IMR-90 (cell line): ENCODE results near the gene ATP2A3. TPM values are rescaled to one million over a fixed set of nuclear protein-coding genes. Genes with fewer than 3 reads are reported as not detected.

Experiments used
- ATAC-seq: fragments of 200-7000 bp; cut with Tn5 transposase; 2 replicates; pipeline ENCODE4 v1.9.1; 2020; ENCODE audit warnings: low read depth, mild to moderate bottlenecking, moderate library complexity
- BruUV-seq: library from RNA; stranded (reverse); fragments of 400-500 nt; replicated peaks from 2 replicates; lab custom pipeline; 2021; lab: Mats Ljungman, UMichigan
- CTCF ChIA-PET: fragments of 300-600 bp; formaldehyde crosslinking; extraction: SDS; loops from one replicate; lab custom pipeline; 2021; ENCODE audit warnings: antibody characterized with exemption; lab: Yijun Ruan, JAX
- POLR2A ChIA-PET: fragments of 300-600 bp; sonication (Branson Sonifier 250); formaldehyde crosslinking; loops from one replicate; lab custom pipeline; 2022; ENCODE audit warnings: antibody characterized with exemption; ENCODE audit not compliant: unreplicated experiment; lab: Charles Lee
- DNase-seq: peaks from one replicate; pipeline ENCODE4 v3.0.0; 2013
- H2AFZ ChIP-seq: replicated peaks from 2 replicates; pipeline ENCODE3; 2013; ENCODE audit warnings: low read length, mild to moderate bottlenecking; ENCODE audit not compliant: poor library complexity
- H2AK5ac ChIP-seq: 2 replicates; pipeline ENCODE4 v1.6.1; 2013; ENCODE audit warnings: low read depth, low read length, inconsistent platforms
- H2AK9ac ChIP-seq: replicated peaks from 2 replicates; pipeline ENCODE3; 2013; ENCODE audit warnings: mild to moderate bottlenecking, low read depth, low read length, moderate library complexity; ENCODE audit not compliant: poor library complexity
- H2BK120ac ChIP-seq: 2 replicates; pipeline ENCODE4 v1.6.1; 2013; ENCODE audit warnings: low read depth, low read length, inconsistent platforms
- H2BK15ac ChIP-seq: 3 replicates; pipeline ENCODE4 v1.6.1; 2013; ENCODE audit warnings: low read depth, low read length, inconsistent platforms
- H2BK20ac ChIP-seq: 2 replicates; pipeline ENCODE4 v1.6.1; 2013; ENCODE audit warnings: low read depth, mild to moderate bottlenecking, inconsistent platforms, low read length, moderate library complexity
- H2BK5ac ChIP-seq: 2 replicates; pipeline ENCODE4 v1.6.1; 2013; ENCODE audit warnings: mild to moderate bottlenecking, low read depth, low read length, inconsistent platforms; ENCODE audit not compliant: poor library complexity, severe bottlenecking
- H3K14ac ChIP-seq: replicated peaks from 2 replicates; pipeline ENCODE4 v1.6.1; 2013; ENCODE audit warnings: low read depth, low read length, inconsistent platforms
- H3K18ac ChIP-seq: 2 replicates; pipeline ENCODE4 v1.6.1; 2013; ENCODE audit warnings: low read depth, low read length, control low read depth
- H3K23ac ChIP-seq: 2 replicates; pipeline ENCODE4 v1.6.1; 2013; ENCODE audit warnings: low read depth, low read length, inconsistent platforms
- H3K27ac ChIP-seq: 2 replicates; pipeline ENCODE4 v1.5.1; 2013; ENCODE audit warnings: mild to moderate bottlenecking, control low read depth, low read length; ENCODE audit not compliant: insufficient read depth
- H3K27me3 ChIP-seq: 2 replicates; pipeline ENCODE4 v1.6.1; 2013; ENCODE audit warnings: low read length; ENCODE audit not compliant: control insufficient read depth, insufficient read depth
- H3K36me3 ChIP-seq: 2 replicates; pipeline ENCODE4 v1.6.1; 2013; ENCODE audit warnings: low read length, mixed read lengths; ENCODE audit not compliant: control insufficient read depth, insufficient read depth
- H3K4ac ChIP-seq: 2 replicates; pipeline ENCODE4 v1.6.1; 2013; ENCODE audit warnings: low read depth, low read length, inconsistent platforms
- H3K4me1 ChIP-seq: 2 replicates; pipeline ENCODE4 v1.6.1; 2013; ENCODE audit warnings: low read length, mixed read lengths; ENCODE audit not compliant: control insufficient read depth, insufficient read depth
- H3K4me2 ChIP-seq: 2 replicates; pipeline ENCODE4 v1.6.1; 2013; ENCODE audit warnings: low read depth, mild to moderate bottlenecking, control low read depth, low read length, moderate library complexity
- H3K4me3 ChIP-seq: 2 replicates; pipeline ENCODE4 v1.5.1; 2013; ENCODE audit warnings: low read depth, mild to moderate bottlenecking, control low read depth, low read length, moderate library complexity; ENCODE audit not compliant: insufficient read depth
- H3K56ac ChIP-seq: 2 replicates; pipeline ENCODE4 v1.6.1; 2013; ENCODE audit warnings: low read length, inconsistent platforms; ENCODE audit not compliant: insufficient read depth; ENCODE audit errors: extremely low read depth
- H3K79me1 ChIP-seq, 2 experiments: 2 replicates each; pipeline ENCODE4 v1.6.1; 2013; ENCODE audit warnings: low read length in 2 of 2, inconsistent platforms in 1 of 2, low read depth in 1 of 2
- H3K9ac ChIP-seq: 2 replicates; pipeline ENCODE4 v1.6.1; 2013; ENCODE audit warnings: low read depth, low read length, control low read depth
- H3K9me1 ChIP-seq: 2 replicates; pipeline ENCODE4 v1.6.1; 2013; ENCODE audit warnings: low read length, inconsistent platforms; ENCODE audit not compliant: insufficient read depth
- H3K9me3 ChIP-seq: 2 replicates; pipeline ENCODE4 v1.6.1; 2013; ENCODE audit warnings: low read length; ENCODE audit not compliant: control insufficient read depth, insufficient read depth
- H4K20me1 ChIP-seq: 2 replicates; pipeline ENCODE4 v1.6.1; 2013; ENCODE audit warnings: low read length, inconsistent platforms; ENCODE audit not compliant: insufficient read depth
- H4K5ac ChIP-seq: 2 replicates; pipeline ENCODE4 v1.6.1; 2013; ENCODE audit warnings: mild to moderate bottlenecking, low read depth, low read length, control low read depth
- H4K8ac ChIP-seq, 2 experiments: 2 replicates each; pipeline ENCODE4 v1.6.1; 2013; ENCODE audit warnings: low read depth in 2 of 2, low read length in 2 of 2, control low read depth in 1 of 2, inconsistent platforms in 1 of 2
- H4K91ac ChIP-seq: 2 replicates; pipeline ENCODE4 v1.6.1; 2013; ENCODE audit warnings: low read depth, low read length, inconsistent platforms; ENCODE audit not compliant: insufficient read depth
- CEBPB ChIP-seq: IDR thresholded peaks from 2 replicates; pipeline ENCODE4 v1.6.1; 2012; ENCODE audit warnings: low read depth, low read length, improper control_type of control experiment
- ELK1 ChIP-seq: fragments of 150-350 bp; IDR thresholded peaks from 2 replicates; pipeline ENCODE4 v1.6.1; 2016; ENCODE audit warnings: low read depth, mild to moderate bottlenecking, low read length, moderate library complexity, borderline replicate concordance
- FOS ChIP-seq: fragments of 150-350 bp; IDR thresholded peaks from 2 replicates; pipeline ENCODE4 v1.6.1; 2016; ENCODE audit warnings: low read depth, low read length
- MAFK ChIP-seq: IDR thresholded peaks from 2 replicates; pipeline ENCODE4 v1.6.1; 2012; ENCODE audit warnings: low read depth, low read length, improper control_type of control experiment
- NFE2L2 ChIP-seq: fragments of 150-350 bp; IDR thresholded peaks from 2 replicates; pipeline ENCODE4 v1.6.1; 2016; ENCODE audit warnings: low read depth, mild to moderate bottlenecking, low read length
- POLR2A ChIP-seq: IDR thresholded peaks from 2 replicates; pipeline ENCODE4 v1.6.1; 2012; ENCODE audit warnings: mild to moderate bottlenecking, low read depth, low read length
- USF2 ChIP-seq: fragments of 150-350 bp; IDR thresholded peaks from 2 replicates; pipeline ENCODE4 v1.6.1; 2017; ENCODE audit warnings: mild to moderate bottlenecking, antibody characterized with exemption, low read length, low read depth
- WGBS, 2 experiments: methylation state at CpG; one replicate each; pipeline versions ENCODE4 v1.1.5 to v1.1.7; 2013; ENCODE audit warnings: missing lambda C conversion rate in 2 of 2; ENCODE audit not compliant: insufficient read length in 1 of 2; ENCODE audit errors: extremely low coverage in 2 of 2; 5-methylcytosine and 5-hydroxymethylcytosine counted together
- dilution Hi-C: fragments of 300-500 bp; cut with HindIII; formaldehyde crosslinking; loops from one replicate; pipeline ENCODE4 v1.14.3; 2018; ENCODE audit warnings: low sequenced_read_pairs; ENCODE audit not compliant: unreplicated experiment
- in situ Hi-C: fragments of 300-500 bp; cut with MboI; formaldehyde crosslinking; loops from 3 replicates; pipeline ENCODE4 v1.14.3; 2019; ENCODE audit warnings: low sequenced_read_pairs, inconsistent platforms, mixed read lengths
- intact Hi-C: fragments of 100-400 bp; cut with micrococcal nuclease; formaldehyde crosslinking; loops from 2 replicates; pipeline ENCODE4 v1.10.0; 2022
- polyA plus RNA-seq, 3 experiments: library from polyadenylated mRNA; depleted of rRNA; stranded (reverse); fragments of >200 nt; gene quantifications; 2 replicates each; pipeline ENCODE4 v1.2.3, GENCODE V29; 2012; ENCODE audit warnings: low replicate concordance in 1 of 3
- total RNA-seq: library from RNA; depleted of rRNA; stranded (reverse); fragments of >200 nt; gene quantifications from 2 replicates; pipeline ENCODE4 v1.2.3, GENCODE V29; 2012

The ATP2A3 gene
- total and polyA plus RNA-seq, 2 of the 4 experiments (the other 2 are of a cell fraction), result 0.18 to 0.63 TPM

GRCh38 chr17:3969963-3970362 lies 5.7 kb upstream of the ATP2A3 start:
- CTCF ChIA-PET, result interaction anchor here (0.6 kb wide), 1 partner anchor 12 kb away, joined by 3 read pairs; no protein-coding TSS in a partner anchor
- Histone ChIP-seq H2BK5ac (no peak overlapping the region), H2BK15ac (no peak overlapping the region), H3K4me2 (no peak overlapping the region), H3K27me3 (peaks cover 42% of the 10 kb centered on the region), H3K9me1 (no peaks in the 10 kb centered on the region), H3K27ac (no peak overlapping the region), H2BK120ac (no peak overlapping the region), H3K23ac (no peak overlapping the region), H2AFZ (no peak overlapping the region), H3K18ac (no peak overlapping the region), H4K20me1 (no peaks in the 10 kb centered on the region), H3K14ac (no peak overlapping the region), H2AK5ac (no peak overlapping the region), H3K79me1 (no peaks in the 10 kb centered on the region), H4K91ac (no peak overlapping the region), H3K9me3 (peaks cover 7% of the 10 kb centered on the region), H3K4me3 (no peak overlapping the region), H3K4ac (no peak overlapping the region), H4K5ac (no peak overlapping the region), H3K56ac (no peak overlapping the region), H2AK9ac (no peak overlapping the region), H2BK20ac (no peak overlapping the region), H3K4me1 (peaks cover 2% of the 10 kb centered on the region; the same call in 1 of the 2 replicates), H4K8ac (no peak overlapping the region), H3K9ac (no peak overlapping the region), H3K36me3 (no peaks in the 10 kb centered on the region)
- no TSS peak for BruUV-seq
- in situ Hi-C loops, result no loop called here
- TF ChIP-seq FOS (no peak), CEBPB (no peak), POLR2A (no peak), NFE2L2 (no peak), MAFK (no peak), USF2 (no peak), ELK1 (no peak)
- ATAC-seq (no peak), DNase-seq (no peak)
- POLR2A ChIA-PET, result no interaction called here
- WGBS, 2 experiments, result 17% methylated on average over 1 of the region's 7 CpGs; no CpG with 5 or more reads in 1 of the 2 experiments
- intact Hi-C loops, result no loop called here
- dilution Hi-C loops, result no loop called here
